H9 (cell line): ENCODE measurements around the gene BCL7C. TPM values are rescaled to one million over a fixed set of nuclear protein-coding genes. Genes with fewer than 3 reads are reported as not detected.

Experiments used
- DNase-seq: peaks from one replicate; pipeline ENCODE4 v3.0.0-alpha.2; 2017
- H2AFZ ChIP-seq: one replicate; pipeline ENCODE4 v1.6.1; 2013; ENCODE audit warnings: mild to moderate bottlenecking, low read length, control low read depth, moderate library complexity
- H2AK5ac ChIP-seq: 2 replicates; pipeline ENCODE4 v1.6.1; 2013; ENCODE audit warnings: low read length, control low read depth, mixed read lengths; ENCODE audit not compliant: insufficient read length
- H2BK120ac ChIP-seq: one replicate; pipeline ENCODE4 v1.6.1; 2013; ENCODE audit warnings: low read depth, mild to moderate bottlenecking, low read length, control low read depth, inconsistent platforms; ENCODE audit not compliant: poor library complexity, severe bottlenecking
- H2BK12ac ChIP-seq: 2 replicates; pipeline ENCODE4 v1.6.1; 2013; ENCODE audit warnings: low read length, control low read depth, mixed read lengths, low read depth; ENCODE audit not compliant: insufficient read length
- H2BK15ac ChIP-seq: 2 replicates; pipeline ENCODE4 v1.6.1; 2013; ENCODE audit warnings: low read depth, low read length, control low read depth
- H2BK20ac ChIP-seq: one replicate; pipeline ENCODE4 v1.6.1; 2013; ENCODE audit warnings: low read depth, mild to moderate bottlenecking, low read length, control low read depth, inconsistent platforms; ENCODE audit not compliant: poor library complexity, severe bottlenecking
- H2BK5ac ChIP-seq: 2 replicates; pipeline ENCODE4 v1.6.1; 2013; ENCODE audit warnings: low read length, control low read depth, mixed read lengths; ENCODE audit not compliant: insufficient read length
- H3K14ac ChIP-seq: 2 replicates; pipeline ENCODE4 v1.6.1; 2013; ENCODE audit warnings: low read length, control low read depth; ENCODE audit not compliant: insufficient read depth
- H3K18ac ChIP-seq: 2 replicates; pipeline ENCODE4 v1.6.1; 2013; ENCODE audit warnings: low read depth, mild to moderate bottlenecking, mixed read lengths, low read length, control low read depth; ENCODE audit not compliant: insufficient read length
- H3K23ac ChIP-seq: 2 replicates; pipeline ENCODE4 v1.6.1; 2013; ENCODE audit warnings: low read length, control low read depth, mixed read lengths, low read depth; ENCODE audit not compliant: insufficient read length
- H3K23me2 ChIP-seq: 2 replicates; pipeline ENCODE4 v1.6.1; 2013; ENCODE audit warnings: low read depth, mild to moderate bottlenecking, mixed read lengths, low read length, control low read depth; ENCODE audit not compliant: insufficient read length, poor library complexity, severe bottlenecking
- H3K27ac ChIP-seq: 2 replicates; pipeline ENCODE4 v1.5.1; 2013; ENCODE audit warnings: low read length, control low read depth, mixed read lengths, low read depth; ENCODE audit not compliant: insufficient read length
- H3K27me3 ChIP-seq: 2 replicates; pipeline ENCODE4 v1.6.1; 2013; ENCODE audit warnings: low read length, control low read depth, inconsistent platforms; ENCODE audit not compliant: insufficient read depth
- H3K4ac ChIP-seq: 2 replicates; pipeline ENCODE4 v1.6.1; 2013; ENCODE audit warnings: low read depth, mild to moderate bottlenecking, control low read depth, inconsistent platforms, low read length, moderate library complexity
- H3K4me1 ChIP-seq: 2 replicates; pipeline ENCODE4 v1.6.1; 2013; ENCODE audit warnings: low read length, control low read depth, inconsistent platforms; ENCODE audit not compliant: insufficient read depth
- H3K4me2 ChIP-seq: 2 replicates; pipeline ENCODE4 v1.6.1; 2013; ENCODE audit warnings: low read length, control low read depth, mixed read lengths; ENCODE audit not compliant: insufficient read length, insufficient read depth
- H3K56ac ChIP-seq: 2 replicates; pipeline ENCODE4 v1.6.1; 2013; ENCODE audit warnings: low read depth, mild to moderate bottlenecking, mixed read lengths, low read length, control low read depth; ENCODE audit not compliant: insufficient read length
- H3K79me1 ChIP-seq: 2 replicates; pipeline ENCODE4 v1.6.1; 2013; ENCODE audit warnings: low read depth, mild to moderate bottlenecking, moderate library complexity, low read length, control low read depth, inconsistent platforms; ENCODE audit not compliant: insufficient read depth, poor library complexity, severe bottlenecking
- H3K79me2 ChIP-seq: 2 replicates; pipeline ENCODE4 v1.6.1; 2013; ENCODE audit warnings: low read length, control low read depth, inconsistent platforms; ENCODE audit not compliant: insufficient read depth
- H3K9ac ChIP-seq: 2 replicates; pipeline ENCODE4 v1.6.1; 2013; ENCODE audit warnings: low read length, control low read depth, mixed read lengths; ENCODE audit not compliant: insufficient read length; ENCODE audit errors: extremely low read depth
- H3K9me3 ChIP-seq: one replicate; pipeline ENCODE4 v1.6.1; 2013; ENCODE audit warnings: low read depth, low read length, inconsistent platforms; ENCODE audit not compliant: control insufficient read depth
- H3T11ph ChIP-seq: one replicate; pipeline ENCODE4 v1.6.1; 2013; ENCODE audit warnings: mild to moderate bottlenecking, low read length, control low read depth, inconsistent platforms
- H4K20me1 ChIP-seq: one replicate; pipeline ENCODE4 v1.6.1; 2013; ENCODE audit not compliant: control insufficient read depth, insufficient read length, insufficient read depth
- H4K5ac ChIP-seq: 2 replicates; pipeline ENCODE4 v1.6.1; 2013; ENCODE audit warnings: low read depth, mild to moderate bottlenecking, mixed read lengths, low read length, control low read depth; ENCODE audit not compliant: insufficient read length
- H4K8ac ChIP-seq: replicated peaks from 2 replicates; pipeline ENCODE4 v1.6.1; 2013; ENCODE audit warnings: low read length, control low read depth, mixed read lengths, low read depth; ENCODE audit not compliant: insufficient read length
- H4K91ac ChIP-seq: 2 replicates; pipeline ENCODE4 v1.6.1; 2013; ENCODE audit warnings: low read depth, mild to moderate bottlenecking, moderate library complexity, mixed read lengths, low read length, control low read depth; ENCODE audit not compliant: insufficient read length
- H3K27ac Mint-ChIP-seq, 3 experiments: 2 replicates in 2 of 3; 3 replicates in 1 of 3; pipeline ENCODE4 v1.8.0; 2020 to 2021; ENCODE audit warnings: mixed read lengths in 3 of 3, mild to moderate bottlenecking in 1 of 3, moderate library complexity in 1 of 3
- H3K27me3 Mint-ChIP-seq: 2 replicates; pipeline ENCODE4 v1.8.0; 2021; ENCODE audit warnings: low read depth, mild to moderate bottlenecking, moderate library complexity, mixed read lengths
- H3K36me3 Mint-ChIP-seq, 3 experiments: 2 replicates in 2 of 3; 3 replicates in 1 of 3; pipeline ENCODE4 v1.8.0; 2020 to 2021; ENCODE audit warnings: low read depth in 3 of 3, mixed read lengths in 3 of 3; ENCODE audit not compliant: insufficient read depth in 1 of 3
- H3K4me1 Mint-ChIP-seq, 2 experiments: 2 replicates each; pipeline ENCODE4 v1.8.0; 2020; ENCODE audit warnings: mixed read lengths in 2 of 2
- H3K4me3 Mint-ChIP-seq, 2 experiments: 2 replicates in 1 of 2; 3 replicates in 1 of 2; pipeline ENCODE4 v1.8.0; 2020 to 2021; ENCODE audit warnings: mild to moderate bottlenecking in 2 of 2, mixed read lengths in 2 of 2, moderate library complexity in 1 of 2
- H3K9me3 Mint-ChIP-seq, 2 experiments: 2 replicates in 1 of 2; 3 replicates in 1 of 2; pipeline ENCODE4 v1.8.0; 2020; ENCODE audit warnings: mild to moderate bottlenecking in 2 of 2, mixed read lengths in 2 of 2, moderate library complexity in 1 of 2
- WGBS: extraction: QIAGEN DNeasy Blood & Tissue Kit; methylation state at CpG from one replicate; pipeline ENCODE4 v1.1.7; 2013; ENCODE audit warnings: missing lambda C conversion rate, low lambda C conversion rate, mixed read lengths; ENCODE audit not compliant: insufficient read length; ENCODE audit errors: extremely low coverage; 5-methylcytosine and 5-hydroxymethylcytosine counted together
- total RNA-seq: library from RNA; stranded (reverse); gene quantifications from 2 replicates; pipeline ENCODE4 v1.2.1, GENCODE V29; 2021
- TF ChIP-seq, protein P1 (sequence below): fragments of 200-600 bp; sonication (generic); conservative IDR thresholded peaks from 3 replicates; pipeline ENCODE4 v1.8.0; 2021; ENCODE audit warnings: antibody characterized with exemption, mild to moderate bottlenecking

The BCL7C gene
- total RNA-seq, 1 experiment from 2014 or later: 18.3 TPM

DNA sequence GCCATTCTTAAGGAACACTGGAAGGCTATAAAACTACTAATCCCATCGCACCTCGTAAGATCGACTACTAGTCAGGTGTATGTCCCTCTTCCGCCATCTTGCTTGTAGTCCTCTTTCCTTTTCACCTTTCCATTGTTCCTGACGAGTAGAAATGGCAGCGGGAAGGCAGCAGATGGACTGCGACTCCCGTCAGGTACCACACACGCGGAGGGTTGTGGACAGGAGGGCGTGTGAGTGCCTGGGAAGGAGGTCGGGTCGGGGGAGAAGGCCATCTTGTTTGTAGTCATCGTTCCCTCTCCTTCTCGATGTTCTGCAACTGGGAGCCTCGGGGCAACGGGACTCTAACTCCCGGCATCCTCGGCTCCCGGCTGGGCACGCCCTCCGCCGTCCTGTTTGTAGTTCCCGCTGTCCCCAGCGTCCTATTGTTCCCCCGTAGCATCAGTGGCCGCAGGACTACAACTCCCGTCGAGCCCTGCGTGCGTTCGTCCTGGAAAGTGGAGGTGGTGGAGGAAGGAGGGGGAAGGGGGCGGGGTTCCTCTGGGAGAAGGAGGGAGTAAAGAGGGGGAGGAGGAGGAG lies 29.2 kb upstream of the BCL7C start:
- whole genome bisulfite sequencing: no CpG with 5 or more reads among the region's 33 CpGs
- Mint-ChIP-seq H3K36me3 (peaks cover 14 to 16% (median 15%) of the 10 kb centered on the region in 3 experiments), H3K27ac (peak overlapping the region; percentile 100), H3K4me3 (peak overlapping the region; percentile 93 to 100), H3K27me3 (no peaks in the 10 kb centered on the region), H3K9me3 (no peaks in the 10 kb centered on the region; a peak in 1 of 5 replicates), H3K4me1 (peaks cover 12 to 24% of the 10 kb centered on the region in 2 experiments)
- Histone ChIP-seq H2BK12ac (peak overlapping the region; percentile 99), H4K91ac (no peak overlapping the region), H2BK15ac (no peak overlapping the region), H3K9me3 (no peaks in the 10 kb centered on the region), H3T11ph (no peak overlapping the region), H3K27ac (peak overlapping the region; percentile 97), H4K8ac (peak overlapping the region; percentile 98), H4K5ac (peak overlapping the region; percentile 99), H3K4me2 (peak overlapping the region; percentile 84), H3K79me2 (no peaks in the 10 kb centered on the region), H2AFZ (peak overlapping the region; percentile 76), H2BK20ac (no peak overlapping the region), H2BK120ac (peak overlapping the region; percentile 89), H2BK5ac (peak overlapping the region; percentile 99), H3K56ac (peak overlapping the region; percentile 91), H3K79me1 (no peaks in the 10 kb centered on the region), H3K18ac (peak overlapping the region; percentile 99), H3K14ac (peak overlapping the region; percentile 99), H3K4me1 (no peaks in the 10 kb centered on the region), H3K23ac (no peak overlapping the region), H3K4ac (no peak overlapping the region; the same call in 1 of the 2 replicates), H3K23me2 (peaks cover 10% of the 10 kb centered on the region), H4K20me1 (no peaks in the 10 kb centered on the region), H2AK5ac (no peak overlapping the region), H3K27me3 (no peaks in the 10 kb centered on the region), H3K9ac (peak overlapping the region; percentile 96)
- DNase-seq: peak; percentile 100
- TF ChIP-seq, protein P1, sequence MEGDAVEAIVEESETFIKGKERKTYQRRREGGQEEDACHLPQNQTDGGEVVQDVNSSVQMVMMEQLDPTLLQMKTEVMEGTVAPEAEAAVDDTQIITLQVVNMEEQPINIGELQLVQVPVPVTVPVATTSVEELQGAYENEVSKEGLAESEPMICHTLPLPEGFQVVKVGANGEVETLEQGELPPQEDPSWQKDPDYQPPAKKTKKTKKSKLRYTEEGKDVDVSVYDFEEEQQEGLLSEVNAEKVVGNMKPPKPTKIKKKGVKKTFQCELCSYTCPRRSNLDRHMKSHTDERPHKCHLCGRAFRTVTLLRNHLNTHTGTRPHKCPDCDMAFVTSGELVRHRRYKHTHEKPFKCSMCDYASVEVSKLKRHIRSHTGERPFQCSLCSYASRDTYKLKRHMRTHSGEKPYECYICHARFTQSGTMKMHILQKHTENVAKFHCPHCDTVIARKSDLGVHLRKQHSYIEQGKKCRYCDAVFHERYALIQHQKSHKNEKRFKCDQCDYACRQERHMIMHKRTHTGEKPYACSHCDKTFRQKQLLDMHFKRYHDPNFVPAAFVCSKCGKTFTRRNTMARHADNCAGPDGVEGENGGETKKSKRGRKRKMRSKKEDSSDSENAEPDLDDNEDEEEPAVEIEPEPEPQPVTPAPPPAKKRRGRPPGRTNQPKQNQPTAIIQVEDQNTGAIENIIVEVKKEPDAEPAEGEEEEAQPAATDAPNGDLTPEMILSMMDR: no peak
